AG08396 (cell line): ENCODE data around the gene DENND4B.
"Not testable (repeated sequence)": the region's sequence is repeated elsewhere in the genome, so short reads cannot be mapped to it uniquely, and the experiment has no call there.

Source experiments
- DNase-seq: peaks from one replicate; pipeline ENCODE4 v3.0.0; 2012; ENCODE audit warnings: low spot score, mixed read lengths

Gene DENND4B

DNA sequence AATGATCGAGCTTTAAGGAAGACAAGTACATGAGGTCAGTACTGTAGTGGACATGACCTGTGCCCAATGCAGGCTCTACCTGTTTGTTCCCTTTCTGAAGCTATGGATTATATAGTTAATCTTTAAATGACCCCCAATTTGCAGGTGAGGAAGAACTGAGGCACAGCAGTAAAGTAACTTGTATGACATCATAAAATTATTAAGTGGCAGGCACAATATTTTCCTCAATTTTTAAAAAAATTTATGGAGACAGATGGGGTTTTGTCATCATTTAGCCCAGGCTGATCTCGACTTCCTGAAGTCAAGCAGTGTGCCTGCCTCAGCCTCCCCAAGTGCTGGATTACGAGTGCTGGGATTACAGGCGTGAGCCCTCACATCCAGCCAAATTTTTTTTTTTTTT is 20.1 kb downstream of the DENND4B start:
- DNase-seq, result no peak

DNA sequence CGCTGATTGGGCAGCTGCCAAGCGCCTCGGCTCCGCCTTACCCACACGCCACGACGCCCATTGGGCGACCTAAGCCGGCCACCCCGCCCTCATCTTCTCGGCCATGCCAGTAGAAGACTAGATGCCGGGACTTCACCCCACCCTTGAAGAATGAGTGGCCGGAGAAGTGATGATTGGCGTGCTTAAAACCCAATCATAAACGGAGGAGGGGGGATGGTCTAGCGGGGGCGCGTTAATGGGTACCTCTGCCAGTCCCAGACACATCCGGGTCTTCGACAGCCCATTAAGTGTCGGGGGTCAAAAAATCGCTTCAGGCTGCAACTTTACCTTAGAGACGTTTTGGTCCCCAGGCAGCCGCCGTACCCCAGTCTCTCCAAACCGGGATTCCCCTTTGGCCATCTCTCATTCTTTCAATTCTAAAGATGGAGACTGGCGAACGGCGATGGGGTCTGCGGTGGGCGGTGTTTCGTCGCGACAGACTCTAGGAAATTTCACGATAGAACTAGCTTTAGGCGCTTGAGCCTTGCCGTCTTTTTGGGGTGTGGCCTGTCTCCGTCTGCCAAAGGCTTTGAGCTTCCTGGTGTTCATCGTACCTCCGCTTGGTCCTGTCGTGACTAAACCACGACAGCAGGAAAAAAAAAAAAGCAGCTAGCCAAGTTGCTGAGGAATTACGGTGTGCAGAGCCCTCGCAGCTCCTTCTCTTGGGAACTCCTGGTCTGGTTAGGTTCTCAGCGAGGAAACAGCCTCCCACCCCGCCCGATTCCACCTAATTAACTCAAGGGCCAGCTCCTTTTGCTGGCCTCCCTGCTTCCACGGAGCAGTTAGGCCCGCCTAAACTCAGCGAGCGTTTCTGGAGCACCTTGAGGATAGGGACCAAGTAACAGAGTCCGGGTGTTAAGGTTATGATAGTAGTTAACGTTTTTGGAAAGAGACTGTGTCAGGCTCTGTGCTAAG is 23.3 kb downstream of the DENND4B start, which contains the start of gene GATAD2B:
GATAD2B (minus strand) TSS at position 1 of the 954 bp plus-strand sequence. CDS start 94,625 bp downstream, outside the sequence.
- peak; percentile 99 for DNase-seq

DNA sequence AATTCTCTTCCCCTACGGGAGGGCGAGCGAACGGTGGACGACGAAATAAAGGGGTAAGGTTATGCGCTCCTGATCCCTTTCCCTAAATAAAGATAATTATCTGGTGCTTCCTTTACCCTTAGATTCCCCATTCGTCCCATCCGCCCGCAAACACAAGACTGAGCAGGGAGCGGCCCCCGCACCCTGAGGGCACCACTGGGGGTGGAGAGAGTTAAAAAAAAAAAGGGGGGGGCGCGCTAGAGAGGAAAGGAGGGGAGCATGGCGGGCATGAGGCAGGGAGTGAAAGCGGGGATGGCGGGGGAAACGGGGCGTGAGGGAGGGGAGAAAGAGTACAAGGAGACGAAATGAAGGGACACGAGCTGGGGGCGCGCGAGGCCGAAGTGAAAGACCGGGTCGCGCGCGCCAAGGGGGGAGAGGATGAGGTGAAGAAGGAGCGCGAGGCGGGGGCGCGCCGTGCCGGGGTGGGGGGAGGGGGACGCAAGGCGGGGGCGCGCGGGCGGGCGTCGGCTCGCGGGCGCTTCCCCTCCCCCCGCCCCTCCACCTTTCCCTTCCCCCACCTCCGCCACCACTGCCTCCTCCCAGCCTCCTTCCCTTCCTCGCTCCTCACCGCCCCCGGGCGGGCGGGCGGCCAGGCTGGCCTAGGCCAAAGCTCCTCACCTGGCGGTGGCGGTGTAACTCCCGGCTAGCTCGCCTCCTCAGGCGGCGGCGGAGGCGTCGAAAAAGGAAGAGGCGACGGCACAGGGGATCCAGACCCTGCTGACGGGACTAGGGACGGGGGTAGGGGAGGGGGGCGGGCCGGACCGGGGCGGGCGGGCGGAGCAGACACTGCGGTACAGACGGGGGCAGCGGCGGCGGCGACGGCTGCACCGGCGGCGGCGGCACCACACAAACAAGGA is 24.2 kb downstream of the DENND4B start:
- DNase-seq, result no peak

DNA sequence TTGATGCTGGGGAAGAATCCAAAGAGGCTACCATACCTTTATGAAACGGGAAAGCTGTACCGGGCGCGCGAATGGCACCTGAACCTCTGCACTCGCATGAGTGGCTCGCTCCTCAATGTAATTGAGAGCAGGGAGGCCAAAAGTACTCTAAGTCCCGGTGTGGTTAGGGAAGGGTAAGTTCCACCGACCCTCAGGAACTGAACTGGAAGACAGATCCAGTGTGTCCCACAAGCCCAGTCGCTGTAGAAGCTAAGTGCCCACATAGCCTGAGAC is 24.8 kb downstream of the DENND4B start:
- DNase-seq, result peak; percentile 5

DNA sequence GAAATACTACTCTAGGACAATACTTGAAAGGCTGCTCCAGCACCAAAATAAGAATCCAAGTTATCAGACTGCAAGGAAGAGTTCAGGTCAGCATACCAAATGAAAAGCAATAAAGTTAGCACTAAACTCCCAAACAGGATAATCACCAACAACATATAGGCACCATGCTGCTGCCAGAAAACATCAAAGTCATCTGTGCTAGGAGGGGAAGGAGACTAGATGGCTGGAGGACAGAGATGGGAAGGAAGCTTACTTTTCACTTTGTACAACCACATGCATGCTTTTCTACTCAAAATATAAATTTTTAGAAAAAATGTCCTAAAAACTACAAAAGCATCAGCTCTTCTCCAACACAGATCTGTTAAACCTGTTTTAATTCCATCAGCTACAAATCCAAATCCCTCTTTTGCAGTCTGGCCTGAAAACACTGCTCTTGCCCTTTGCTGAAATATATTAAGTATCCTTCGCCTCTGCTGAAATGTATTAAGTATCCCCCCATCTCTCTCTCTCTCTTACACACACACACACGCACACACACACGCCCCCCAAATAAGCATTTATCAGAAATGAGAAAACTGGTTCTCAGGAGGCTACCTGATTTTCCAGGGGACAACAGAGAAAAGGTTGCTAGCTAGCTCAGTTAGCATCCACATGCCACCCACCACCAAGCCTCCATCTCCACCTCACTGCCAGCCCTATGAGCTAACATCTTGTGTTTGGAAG is 25.3 kb downstream of the DENND4B start:
- no peak for DNase-seq

DNA sequence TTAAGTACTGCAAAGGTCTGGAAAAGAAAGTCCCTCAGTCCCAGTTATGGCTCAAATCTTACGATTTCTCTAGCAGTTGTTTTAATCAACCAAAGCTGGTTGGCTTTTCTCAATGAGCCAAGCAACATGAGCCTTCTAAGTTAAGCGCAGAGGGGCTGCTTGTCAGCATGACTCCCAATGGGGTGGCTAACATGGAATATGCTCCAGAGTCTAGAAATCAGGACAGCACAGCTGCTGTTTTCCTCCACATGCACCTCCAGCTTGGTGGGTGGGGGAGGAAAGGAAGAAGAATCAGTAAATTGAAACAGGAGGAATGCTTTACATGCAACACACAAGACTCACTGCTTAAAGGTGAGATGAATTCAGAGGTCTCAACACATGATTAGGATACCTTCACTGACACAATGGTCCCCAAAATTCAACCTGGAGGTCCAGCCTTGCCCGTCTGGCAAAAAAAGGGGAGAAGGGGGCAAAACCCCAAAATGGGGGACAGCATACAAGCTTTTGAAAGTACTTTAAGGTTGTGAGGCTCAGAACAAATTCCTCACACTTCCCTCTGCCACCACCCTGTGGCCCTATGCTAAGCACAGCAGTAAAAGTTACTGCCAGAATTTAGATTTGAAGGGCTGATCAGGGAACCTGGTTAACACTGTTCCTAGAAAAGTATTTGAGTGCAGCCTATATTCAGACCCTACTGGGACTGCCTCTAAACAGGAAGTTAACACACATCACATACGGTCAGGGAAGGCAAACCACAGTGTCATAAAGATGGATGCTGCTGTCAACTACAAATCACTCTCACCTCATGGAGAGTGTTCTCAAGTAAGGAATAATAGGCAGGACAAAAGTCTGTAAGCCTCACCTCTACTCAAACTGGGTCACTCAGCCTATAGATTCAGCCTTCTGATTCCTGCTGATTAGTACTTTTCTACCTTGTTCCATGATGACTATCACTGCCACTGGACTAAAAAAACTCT is 26.4 kb downstream of the DENND4B start:
- DNase-seq, result peak; percentile 25

DNA sequence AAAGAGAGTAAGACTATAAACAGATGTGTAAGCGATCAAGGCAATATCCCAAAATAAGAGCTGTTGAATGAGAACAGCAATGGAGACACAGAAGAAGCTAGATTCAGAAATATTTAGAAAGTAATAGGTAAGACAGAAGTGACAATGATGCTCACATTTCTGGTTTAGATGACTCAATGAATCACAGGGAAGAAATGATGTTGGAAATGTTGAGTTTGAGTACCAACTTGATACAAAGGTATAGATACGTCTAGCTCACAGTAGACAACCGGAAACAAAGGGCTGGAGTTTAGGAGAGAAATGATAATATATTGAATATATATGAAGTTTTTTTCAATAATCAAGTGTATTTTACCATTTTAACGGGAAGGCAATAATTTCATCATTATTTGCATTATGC is 30.2 kb downstream of the DENND4B start:
- DNase-seq, result no peak

DNA sequence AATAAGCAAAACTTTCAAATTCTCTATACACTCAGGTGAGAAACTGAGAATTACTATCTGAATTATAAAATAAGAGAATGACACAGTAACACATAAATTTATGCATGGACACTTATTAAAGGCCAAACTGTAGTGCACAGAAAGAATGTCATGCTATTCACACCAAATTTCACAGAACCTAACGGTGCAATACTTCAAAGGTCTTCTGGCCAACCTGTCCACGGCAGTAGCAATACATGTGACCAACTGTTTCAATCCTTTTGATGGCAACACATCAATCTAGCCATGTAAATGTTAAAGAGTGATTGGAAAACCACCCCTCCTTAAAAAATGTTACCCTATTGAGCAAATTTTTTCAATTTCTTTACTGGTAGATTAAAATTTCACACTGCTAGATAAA is 34.2 kb downstream of the DENND4B start:
- DNase-seq, result no peak

DNA sequence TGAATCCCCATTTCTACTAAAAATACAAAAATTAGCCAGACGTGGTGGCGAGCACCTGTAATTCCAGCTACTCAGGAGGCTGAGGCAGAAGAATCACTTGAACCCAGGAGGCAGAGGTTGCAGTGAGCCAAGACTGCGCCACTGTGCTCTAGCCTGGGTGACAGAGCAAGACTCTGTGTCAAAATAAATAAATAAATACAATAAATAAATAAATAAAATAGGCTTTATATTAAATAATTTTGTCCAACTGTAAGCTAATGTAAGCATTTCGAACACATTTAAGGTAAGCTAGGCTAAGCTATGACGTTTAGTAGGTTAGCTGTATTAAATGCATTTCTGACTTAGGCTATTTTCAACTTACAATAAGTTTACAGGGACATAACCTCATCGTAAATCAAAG is 36.0 kb downstream of the DENND4B start:
- not testable (repeated sequence) for DNase-seq

DNA sequence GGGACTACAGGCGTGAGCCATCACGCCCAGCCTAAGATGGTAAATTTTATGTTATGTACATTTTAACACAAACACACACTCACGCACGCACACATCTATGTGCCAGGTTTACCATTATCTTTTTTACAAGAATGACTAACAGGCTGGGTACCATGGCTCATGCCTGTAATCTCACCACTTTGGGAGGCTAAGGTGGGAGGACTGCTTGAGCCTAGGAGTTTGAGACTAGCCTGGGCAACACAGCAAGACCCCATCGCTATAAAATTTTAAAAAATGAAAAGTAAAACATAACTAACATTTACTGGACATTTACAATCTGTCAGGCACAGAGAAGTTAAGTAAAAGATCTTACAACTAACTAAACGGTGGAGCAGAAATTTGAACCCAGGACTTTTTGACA is 38.4 kb downstream of the DENND4B start:
- DNase-seq, result no peak

DNA sequence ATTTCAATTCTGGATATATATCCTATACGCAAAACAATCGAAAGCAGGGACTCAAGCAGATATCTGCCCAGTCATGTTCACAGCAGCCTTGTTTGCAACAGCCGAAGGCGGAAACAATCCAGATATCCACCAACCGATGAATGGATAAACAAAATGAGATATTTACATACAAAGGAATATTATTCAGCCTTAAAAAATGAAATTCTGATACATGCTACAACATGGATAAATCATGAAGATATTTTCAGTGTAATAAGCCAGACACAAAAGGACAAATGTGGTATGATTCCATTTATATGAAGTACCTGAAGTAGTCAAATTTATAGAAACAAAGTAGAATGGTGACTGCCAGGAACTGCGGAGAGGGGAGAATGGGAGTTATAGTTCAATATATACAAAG is 39.4 kb downstream of the DENND4B start:
- no peak for DNase-seq

DNA sequence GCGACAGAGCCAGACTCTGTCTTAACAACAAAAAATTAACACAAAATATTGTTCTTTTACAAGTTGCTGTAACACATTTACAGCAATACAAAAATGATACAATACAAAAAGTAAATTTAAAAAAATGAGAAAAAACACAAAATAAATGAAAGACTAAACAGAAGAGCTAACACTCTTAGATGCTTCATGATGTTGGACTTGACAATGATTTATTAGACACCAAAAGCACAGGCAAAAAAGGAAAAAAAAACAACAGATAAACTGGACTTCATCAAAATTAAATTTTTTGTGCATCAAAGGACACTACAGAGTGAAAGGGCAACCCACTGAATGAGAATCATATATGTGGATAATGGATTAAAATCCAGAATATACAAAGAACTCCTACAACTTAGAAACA is 40.1 kb downstream of the DENND4B start:
- no peak for DNase-seq

DNA sequence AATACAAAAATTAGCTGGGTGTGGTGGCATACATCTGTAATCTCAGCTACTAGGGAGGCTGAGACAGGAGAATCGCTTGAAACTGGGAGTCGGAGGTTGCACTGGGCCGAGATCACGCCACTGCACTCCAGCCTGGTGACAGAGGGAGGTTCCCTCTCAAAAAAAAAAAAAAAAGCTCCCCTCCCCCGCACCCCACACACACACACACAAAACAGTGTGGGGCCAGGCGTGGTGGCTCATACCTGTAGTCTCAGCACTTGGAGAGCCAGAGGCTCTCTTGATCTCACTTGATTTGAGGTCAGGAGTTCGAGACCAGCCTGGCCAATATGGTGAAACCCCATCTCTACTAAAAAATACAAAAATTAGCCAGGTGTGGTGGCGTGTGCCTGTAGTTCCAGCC is 40.6 kb downstream of the DENND4B start:
- DNase-seq, result not testable (repeated sequence)

DNA sequence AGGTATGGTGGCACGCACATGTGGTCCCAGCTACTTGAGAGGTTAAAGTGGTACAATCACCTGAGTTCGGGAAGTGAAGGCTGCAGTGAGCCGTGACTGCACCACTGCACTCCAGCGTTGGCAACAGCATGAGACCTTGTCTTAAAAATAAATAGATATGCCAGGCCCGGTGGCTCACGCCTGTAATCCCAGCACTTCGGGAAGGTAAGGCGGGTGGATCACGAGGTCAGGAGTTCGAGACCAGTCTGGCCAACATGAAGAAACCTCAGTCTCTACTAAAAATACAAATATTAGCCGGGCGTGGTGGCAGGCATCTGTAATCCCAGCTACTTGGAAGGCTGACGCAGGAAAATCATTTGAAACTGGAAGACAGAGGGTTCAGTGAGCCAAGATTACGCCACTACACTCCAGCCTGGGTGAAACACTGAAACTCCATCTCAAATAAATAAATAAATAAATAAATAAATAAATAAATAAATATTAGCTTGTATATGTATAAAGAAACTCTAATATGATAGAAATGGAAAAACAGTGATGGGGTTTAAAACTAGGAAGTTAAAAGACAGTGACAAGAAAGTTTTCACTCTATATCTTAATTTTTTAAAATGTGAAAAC is 42.6 kb downstream of the DENND4B start:
- no peak for DNase-seq

DNA sequence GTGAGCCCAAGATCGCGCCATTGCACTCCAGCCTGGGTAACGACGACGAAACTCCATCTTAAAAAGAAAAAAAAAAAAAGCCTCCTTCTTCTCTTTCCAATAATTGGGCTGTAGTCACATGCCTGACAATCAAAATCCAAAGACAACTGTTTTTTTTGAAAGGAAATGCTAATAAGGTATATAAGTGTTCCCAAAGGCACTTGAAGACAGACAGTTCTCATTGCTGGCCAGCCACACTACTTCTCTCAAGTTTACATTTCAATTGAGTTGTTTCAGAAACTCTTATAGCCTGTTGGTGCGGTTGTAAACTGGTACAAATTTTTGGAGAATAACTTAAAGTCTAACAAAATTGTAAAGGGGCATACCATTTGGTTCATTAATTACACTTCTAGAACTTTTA is 47.0 kb downstream of the DENND4B start:
- DNase-seq, result no peak

DNA sequence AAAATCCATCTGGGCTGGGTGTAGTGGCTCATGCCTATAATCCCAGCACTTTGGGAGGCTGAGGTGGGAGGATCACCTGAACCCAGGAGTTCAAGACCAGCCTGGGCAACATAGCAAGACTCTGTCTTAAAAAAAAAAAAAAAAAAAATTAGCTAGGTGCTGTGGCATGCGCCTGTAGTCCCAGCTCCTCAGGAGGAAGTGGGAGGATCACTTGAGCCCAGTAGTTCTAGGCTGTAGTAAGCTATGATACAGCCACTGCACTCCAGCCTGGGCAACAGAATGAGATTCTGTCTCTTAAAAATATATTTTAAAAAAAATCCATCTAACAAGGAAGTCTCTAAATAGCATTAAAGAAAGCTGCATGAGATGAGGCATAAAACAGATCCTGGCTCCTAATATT is 50.7 kb downstream of the DENND4B start:
- DNase-seq, result not testable (repeated sequence)

DNA sequence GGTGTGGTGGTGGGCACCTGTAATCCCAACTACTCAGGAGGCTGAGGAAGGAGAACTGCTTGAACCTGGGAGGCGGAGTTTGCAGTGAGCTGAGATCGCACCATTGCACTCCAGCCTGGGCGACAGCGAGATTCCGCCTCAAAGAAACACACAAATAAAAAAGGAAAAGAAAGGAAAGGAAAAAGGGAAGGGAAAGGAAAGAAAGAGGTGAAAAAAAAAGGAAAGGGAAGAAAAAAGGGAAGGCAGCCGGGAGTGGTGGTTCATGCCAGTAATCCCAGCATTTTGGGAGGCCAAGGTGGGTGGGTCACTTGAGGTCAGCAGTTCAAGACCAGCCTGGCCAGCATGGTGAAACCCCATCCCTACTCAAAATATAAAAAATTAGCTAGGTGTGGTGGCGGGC is 55.5 kb downstream of the DENND4B start:
- not testable (repeated sequence) for DNase-seq

DNA sequence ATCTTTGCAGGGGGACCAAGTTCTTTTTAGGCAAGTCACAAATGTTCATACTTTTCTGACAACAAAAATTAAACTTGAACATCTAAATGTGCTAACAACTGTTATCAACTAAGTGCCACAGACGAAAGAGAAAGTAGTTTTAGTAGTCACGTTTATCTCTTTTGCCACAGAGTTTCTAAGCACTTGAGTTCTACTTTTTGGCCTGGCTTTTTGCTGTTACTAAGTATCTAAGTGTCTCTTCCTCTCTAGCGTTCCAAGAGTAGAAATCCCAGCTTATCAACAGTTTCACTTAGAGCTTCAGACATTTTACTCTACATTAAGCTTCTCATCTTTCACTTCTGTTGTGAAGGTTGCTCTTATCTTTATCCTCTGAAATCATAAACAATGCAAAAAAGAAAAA is 58.0 kb downstream of the DENND4B start:
- DNase-seq, result no peak

DNA sequence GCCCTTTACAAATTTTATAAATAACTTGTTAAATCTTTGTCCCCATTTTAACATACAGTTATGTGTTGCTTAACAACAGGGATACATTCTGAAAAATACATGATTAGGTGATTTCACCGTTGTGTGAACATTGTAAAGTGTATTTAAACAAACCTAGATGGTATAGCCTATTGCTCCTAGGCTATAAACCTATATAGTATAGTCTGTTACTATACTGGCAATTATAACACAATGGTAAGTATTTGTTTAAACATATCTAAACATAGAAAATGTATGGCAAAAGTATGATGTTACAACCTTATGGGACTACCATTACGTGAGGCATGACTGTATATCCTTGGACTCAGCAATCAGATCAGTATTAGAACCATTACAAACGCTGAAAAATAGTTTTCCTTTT is 60.4 kb downstream of the DENND4B start:
- DNase-seq, result no peak

DNA sequence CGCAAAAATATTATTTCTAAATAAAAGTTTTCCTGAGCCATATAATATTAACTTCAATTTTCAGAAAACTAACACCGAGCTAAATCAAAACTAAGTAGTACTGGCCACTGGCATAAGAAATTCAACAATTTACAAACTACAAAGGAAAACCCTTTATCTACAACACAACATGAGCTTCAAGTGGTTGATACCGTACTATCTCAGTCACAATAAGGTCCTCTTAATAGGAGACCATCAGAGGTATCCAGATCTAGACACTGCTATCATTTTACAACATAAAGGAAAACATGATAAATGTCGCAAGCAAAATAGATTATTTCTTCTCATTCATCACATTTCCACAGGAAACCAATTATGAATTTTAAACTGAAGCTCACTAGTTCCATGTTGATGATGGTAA is 63.3 kb downstream of the DENND4B start:
- no peak for DNase-seq
